ENCODE results near the gene CDH7. TPM values are rescaled to one million over a fixed set of nuclear protein-coding genes. Genes with fewer than 3 reads are reported as not detected.

The CDH7 gene
- total RNA-seq, 4 donors from 2014 or later, result not detected

- Histone ChIP-seq H3K36me3 (no peaks in the 10 kb centered on the region), H3K9me3 (no peaks in the 10 kb centered on the region), H3K4me3 (no peak overlapping the region), H3K27me3 (peaks cover 0 to 29% (median 0%) of the 10 kb centered on the region in 4 donors), H3K4me1 (peaks cover 0 to 13% (median 4%) of the 10 kb centered on the region in 3 donors), H3K27ac (no peak overlapping the region)
- no peak for DNase-seq
- intact Hi-C loops (cut with DNase I), result no loop called here
- TF ChIP-seq POLR2A (IDR thresholded peaks at IDR 0.05) (no peak), CTCF (IDR thresholded peaks at IDR 0.05) (no peak)
- WGBS, 2 donors, result 6 to 23% methylated on average over 8 of the region's 8 CpGs
These were observed 971 bp upstream of the CDH7 start for GRCh38 chr18:65749841-65750240.

- peak overlapping the region in 2 of 4 donors; percentile 31 to 53 for H3K4me3 ChIP-seq
These were observed 608 bp downstream of the CDH7 start for GRCh38 chr18:65751155-65752085.

GRCh38 chr18:65752625-65753325, 2.0 kb downstream of the CDH7 start:
- 53 to 57% methylated on average over 5 of the region's 5 CpGs for WGBS, 2 donors
- intact Hi-C loops (cut with DNase I), result no loop called here
- DNase-seq, result no peak
- Histone ChIP-seq H3K27ac (no peak overlapping the region), H3K27me3 (peaks cover 0 to 29% (median 0%) of the 10 kb centered on the region in 4 donors), H3K36me3 (no peaks in the 10 kb centered on the region), H3K4me1 (peaks cover 0 to 13% (median 4%) of the 10 kb centered on the region in 3 donors), H3K4me3 (no peak overlapping the region), H3K9me3 (no peaks in the 10 kb centered on the region)
- TF ChIP-seq POLR2A (IDR thresholded peaks at IDR 0.05) (no peak), CTCF (IDR thresholded peaks at IDR 0.05) (no peak)

More at GRCh38 chr18:65751155-65752085, 608 bp downstream of the CDH7 start:
- TF ChIP-seq POLR2A (IDR thresholded peaks at IDR 0.05), result no peak
- no peak for TF ChIP-seq CTCF (IDR thresholded peaks at IDR 0.05)
- intact Hi-C loops (cut with DNase I), result no loop called here
- peaks cover 0 to 13% (median 4%) of the 10 kb centered on the region in 3 donors for H3K4me1 ChIP-seq
- H3K36me3 ChIP-seq, result no peaks in the 10 kb centered on the region
- H3K9me3 ChIP-seq, result no peaks in the 10 kb centered on the region
- no peak overlapping the region for H3K27ac ChIP-seq
- peaks cover 0 to 29% (median 0%) of the 10 kb centered on the region in 4 donors for H3K27me3 ChIP-seq
- WGBS, 2 donors, result 20 to 35% methylated on average over 15 to 23 of the region's 42 CpGs
- DNase-seq, result no peak

- H3K27me3 ChIP-seq, result peaks cover 0 to 29% (median 0%) of the 10 kb centered on the region in 4 donors
These were observed 2.7 kb downstream of the CDH7 start for GRCh38 chr18:65753520-65753919.

More at GRCh38 chr18:65753520-65753919, 2.7 kb downstream of the CDH7 start:
- WGBS, 2 donors, result 2 to 8% methylated on average over 2 of the region's 2 CpGs
- DNase-seq, result no peak
- peaks cover 0 to 13% (median 4%) of the 10 kb centered on the region in 3 donors for H3K4me1 ChIP-seq
- TF ChIP-seq CTCF (IDR thresholded peaks at IDR 0.05) (no peak), POLR2A (IDR thresholded peaks at IDR 0.05) (no peak)
- no peak overlapping the region for H3K27ac ChIP-seq
- H3K9me3 ChIP-seq, result no peaks in the 10 kb centered on the region
- H3K4me3 ChIP-seq, result no peak overlapping the region
- intact Hi-C loops (cut with DNase I), result no loop called here
- H3K36me3 ChIP-seq, result no peaks in the 10 kb centered on the region

All from esophagus squamous epithelium (tissue), 5 donors.